ENCODE results near the gene TMEM150B.

- no peak for TF ChIP-seq POLR2A (IDR thresholded peaks at IDR 0.05; ENCODE audit: low read depth, low read length)
- TF ChIP-seq CTCF (IDR thresholded peaks at IDR 0.05; ENCODE audit: extremely low read depth in 1 of 2, insufficient read depth in 1 of 2, low read depth in 1 of 2, low read length in 2 of 2), result no peak
- TF ChIP-seq MAX (IDR thresholded peaks at IDR 0.05; ENCODE audit: insufficient read depth, insufficient read length), result no peak
- no peak for TF ChIP-seq EZH2 (IDR thresholded peaks at IDR 0.05; ENCODE audit: borderline replicate concordance, low read depth, low read length, severe bottlenecking)
- no peak for TF ChIP-seq POLR2AphosphoS5 (IDR thresholded peaks at IDR 0.05; ENCODE audit: insufficient read depth, low read depth, low read length)
Measured at GRCh38 chr19:55275851-55276719, 49.1 kb downstream of the TMEM150B start.
